ENCODE measurements around the gene DPYD. TPM values are rescaled to one million over a fixed set of nuclear protein-coding genes. Genes with fewer than 3 reads are reported as not detected.

Gene DPYD
- total and polyA plus RNA-seq, 10 of the 15 experiments (the other 5 are each of a cell fraction or from before 2014, with no cell fraction given) = 5.7 to 23.8 (median 10.2) TPM

- Histone ChIP-seq H4K20me1 (ENCODE audit: control insufficient read depth, insufficient read depth) (no peaks in the 10 kb centered on the region), H3K4me3 (no peak overlapping the region), H3K27me3 (replicated peaks in 1 of 2; ENCODE audit: control insufficient read depth in 2 of 2, insufficient read depth in 2 of 2, low read length in 1 of 2) (no peaks in the 10 kb centered on the region), H2AFZ (ENCODE audit: control insufficient read depth, low read depth, low read length) (no peak overlapping the region), H3K4me1 (ENCODE audit: control insufficient read depth, insufficient read depth, low read length) (no peaks in the 10 kb centered on the region), H3K79me2 (ENCODE audit: control insufficient read depth, insufficient read depth, low read length) (no peaks in the 10 kb centered on the region), H3K9me3 (replicated peaks; ENCODE audit: control insufficient read depth, insufficient read depth, low read length) (no peaks in the 10 kb centered on the region), H3K4me2 (ENCODE audit: control insufficient read depth, insufficient read depth) (no peak overlapping the region), H3K27ac (ENCODE audit: control insufficient read depth, insufficient read depth) (no peak overlapping the region), H3K36me3 (ENCODE audit: control insufficient read depth in 2 of 2, insufficient read depth in 2 of 2, low read length in 1 of 2) (no peaks in the 10 kb centered on the region), H3K9ac (ENCODE audit: control insufficient read depth, insufficient read depth, low read length) (no peak overlapping the region)
- SMC1A ChIA-PET (ENCODE audit: uncharacterized antibody, unreplicated experiment) = interaction anchor here (0.7 to 0.8 kb wide), 2 partner anchors 92 to 286 kb away, joined by 3 read pairs; no protein-coding TSS in a partner anchor
- DNase-seq (ENCODE audit: low read depth, low spot score) = no peak
- CTCF ChIA-PET = no interaction called here
- RAD21 ChIA-PET (ENCODE audit: unreplicated experiment) = no interaction called here
- no peak for ATAC-seq
- POLR2A ChIA-PET = no interaction called here
- WGBS (ENCODE audit: insufficient coverage, insufficient replicate concordance, low lambda C conversion rate, missing lambda C conversion rate) = 45% methylated on average over 6 of the region's 6 CpGs
- intact Hi-C loops (cut with micrococcal nuclease; ENCODE audit: unreplicated experiment) (no loop called here), in situ Hi-C loops (cut with MboI) (no loop called here)
- FAIRE-seq = no peak
- BruUV-seq (replicated peaks) = no TSS peak
- no peak for TF ChIP-seq TCF12 (IDR thresholded peaks at IDR 0.05; ENCODE audit: low read depth, low read length)
- TF ChIP-seq POLR2AphosphoS5 (IDR thresholded peaks at IDR 0.05; ENCODE audit: low read length) = no peak
Observed at GRCh38 chr1:97540346-97540888, 380.4 kb downstream of the DPYD start.

DNA sequence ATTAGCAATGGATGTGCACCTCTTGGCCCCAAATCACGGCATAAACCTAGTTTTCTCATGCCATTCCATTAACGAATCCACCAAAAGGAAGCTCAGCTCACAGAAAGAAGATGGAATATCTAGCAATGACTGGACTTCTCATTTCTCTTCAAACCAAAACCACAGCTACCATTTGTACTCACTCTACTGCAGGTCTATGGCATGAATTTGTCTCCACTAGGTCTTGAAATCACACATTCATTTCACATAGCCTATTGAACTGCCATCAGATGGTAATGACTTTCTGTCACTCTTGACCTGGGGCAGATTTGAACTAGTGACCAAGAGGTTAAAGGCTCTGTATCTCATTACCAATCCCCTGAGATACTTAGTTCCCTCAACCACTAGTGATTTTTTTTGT lies 382.7 kb downstream of the DPYD start:
- in situ Hi-C loops (cut with MboI) = no loop called here

More for the DNA sequence above, 382.7 kb downstream of the DPYD start:
- ChIA-PET POLR2A (interaction anchor here (0.9 kb wide), 1 partner anchor 10 kb away, joined by 3 read pairs; no protein-coding TSS in a partner anchor), SMC1A (ENCODE audit: uncharacterized antibody, unreplicated experiment) (interaction anchor here (0.6 kb wide), 1 partner anchor 128 kb away, joined by 6 read pairs; no protein-coding TSS in a partner anchor), CTCF (interaction anchor here (1.2 kb wide), 1 partner anchor 14 kb away, joined by 4 read pairs; no protein-coding TSS in a partner anchor), RAD21 (ENCODE audit: unreplicated experiment) (interaction anchor here (1.1 kb wide), 1 partner anchor 154 kb away, joined by 3 read pairs; no protein-coding TSS in a partner anchor)
- TF ChIP-seq HDAC6 (IDR thresholded peaks at IDR 0.05; ENCODE audit: unreplicated experiment) (no peak), E2F4 (IDR thresholded peaks at IDR 0.05; ENCODE audit: low read depth, low read length) (no peak), IKZF2 (IDR thresholded peaks at IDR 0.05) (0 out of 4 replicates have a peak, but pooled peaks of 1 of the 2 experiments have one; percentile 25), NR2F1 (conservative IDR thresholded peaks at IDR 0.05) (peak; percentile 45; the same call in 1 of the 2 replicates)
- DNase-seq (ENCODE audit: low read depth, low spot score) (no peak), FAIRE-seq (no peak), ATAC-seq (peak; percentile 92)
- Histone ChIP-seq H4K20me1 (ENCODE audit: control insufficient read depth, insufficient read depth) (no peaks in the 10 kb centered on the region), H3K27ac (ENCODE audit: control insufficient read depth, insufficient read depth) (no peak overlapping the region), H3K4me3 (no peak overlapping the region), H3K27me3 (replicated peaks in 1 of 2; ENCODE audit: control insufficient read depth in 2 of 2, insufficient read depth in 2 of 2, low read length in 1 of 2) (no peaks in the 10 kb centered on the region), H2AFZ (ENCODE audit: control insufficient read depth, low read depth, low read length) (no peak overlapping the region), H3K9ac (ENCODE audit: control insufficient read depth, insufficient read depth, low read length) (no peak overlapping the region), H3K4me1 (ENCODE audit: control insufficient read depth, insufficient read depth, low read length) (no peaks in the 10 kb centered on the region), H3K9me3 (replicated peaks; ENCODE audit: control insufficient read depth, insufficient read depth, low read length) (no peaks in the 10 kb centered on the region), H3K36me3 (ENCODE audit: control insufficient read depth in 2 of 2, insufficient read depth in 2 of 2, low read length in 1 of 2) (no peaks in the 10 kb centered on the region), H3K79me2 (ENCODE audit: control insufficient read depth, insufficient read depth, low read length) (no peaks in the 10 kb centered on the region), H3K4me2 (ENCODE audit: control insufficient read depth, insufficient read depth) (no peak overlapping the region)
- no TSS peak for BruUV-seq (replicated peaks)
- intact Hi-C loops (cut with micrococcal nuclease; ENCODE audit: unreplicated experiment) = no loop called here
- WGBS (ENCODE audit: insufficient coverage, insufficient replicate concordance, low lambda C conversion rate, missing lambda C conversion rate) = 53% methylated on average over 2 of the region's 2 CpGs

Data from GM12878 (cell line).